HTERT RPE-1 (cell line): ENCODE measurements around the gene ETV7.

ENCODE experiments used
- in situ Hi-C: fragments of 300-500 bp; cut with MboI; formaldehyde crosslinking; loops from 4 replicates; pipeline ENCODE4 v1.14.3; 2020; ENCODE audit warnings: low sequenced_read_pairs

Gene ETV7

DNA sequence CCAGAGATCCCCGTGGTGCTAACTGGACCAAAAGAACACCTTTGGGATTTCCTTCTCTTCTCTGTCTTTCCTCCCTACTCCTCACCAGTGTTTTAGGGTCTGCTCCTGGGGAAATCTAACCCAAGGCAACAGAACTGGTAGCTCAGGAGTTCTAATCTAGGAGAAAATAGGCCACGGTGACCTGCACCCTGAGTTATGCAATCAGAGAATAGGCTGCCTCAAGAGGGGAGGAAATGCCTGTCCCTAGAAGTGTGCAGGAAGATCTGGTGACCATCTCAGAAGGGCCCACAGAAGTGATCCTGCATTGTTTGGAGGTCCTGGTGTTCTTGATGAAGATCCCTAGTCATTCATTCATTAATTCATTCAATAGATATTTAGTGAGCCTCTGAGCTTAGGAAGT lies 3.4 kb downstream of the ETV7 start:
- in situ Hi-C loops = no loop called here

DNA sequence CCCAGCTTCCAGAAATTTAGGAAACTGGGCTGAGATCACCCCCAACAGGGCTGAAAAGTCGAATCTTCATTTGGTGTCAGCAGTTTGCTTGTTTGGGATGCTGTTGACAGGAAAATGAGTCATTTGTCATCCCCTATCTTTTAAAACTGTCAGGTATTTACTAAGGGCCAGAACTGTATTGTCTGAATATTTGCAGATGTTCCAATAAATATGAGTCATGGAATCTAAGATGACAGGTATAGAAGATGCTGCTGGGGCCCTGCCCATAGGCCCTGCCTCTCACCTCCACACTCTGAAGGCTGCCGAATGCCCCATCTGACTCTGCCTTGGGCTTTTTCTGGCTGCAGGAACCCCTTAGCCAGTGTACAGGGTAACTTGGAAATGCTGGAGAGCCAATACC lies 3.9 kb downstream of the ETV7 start:
- in situ Hi-C loops = no loop called here

DNA sequence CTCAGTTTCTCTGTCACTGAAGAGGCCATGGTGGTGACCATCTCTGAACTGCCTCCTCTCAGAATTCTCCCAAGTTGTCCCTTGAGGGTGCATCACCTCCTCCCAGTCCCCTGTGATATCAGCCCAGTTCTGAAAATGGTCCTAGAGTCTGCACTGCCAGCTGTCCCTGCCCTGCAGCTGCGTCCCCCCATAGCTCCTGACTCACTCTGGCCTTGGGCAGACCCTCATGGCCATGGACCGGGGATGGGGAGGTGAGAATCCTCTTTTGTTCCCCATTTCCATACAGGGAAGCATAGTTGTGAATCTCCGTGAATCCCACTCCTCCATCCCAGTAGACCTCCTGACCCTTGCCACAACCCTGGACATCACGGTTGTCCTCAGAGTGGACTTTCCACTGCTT lies 4.5 kb downstream of the ETV7 start:
- in situ Hi-C loops = no loop called here

DNA sequence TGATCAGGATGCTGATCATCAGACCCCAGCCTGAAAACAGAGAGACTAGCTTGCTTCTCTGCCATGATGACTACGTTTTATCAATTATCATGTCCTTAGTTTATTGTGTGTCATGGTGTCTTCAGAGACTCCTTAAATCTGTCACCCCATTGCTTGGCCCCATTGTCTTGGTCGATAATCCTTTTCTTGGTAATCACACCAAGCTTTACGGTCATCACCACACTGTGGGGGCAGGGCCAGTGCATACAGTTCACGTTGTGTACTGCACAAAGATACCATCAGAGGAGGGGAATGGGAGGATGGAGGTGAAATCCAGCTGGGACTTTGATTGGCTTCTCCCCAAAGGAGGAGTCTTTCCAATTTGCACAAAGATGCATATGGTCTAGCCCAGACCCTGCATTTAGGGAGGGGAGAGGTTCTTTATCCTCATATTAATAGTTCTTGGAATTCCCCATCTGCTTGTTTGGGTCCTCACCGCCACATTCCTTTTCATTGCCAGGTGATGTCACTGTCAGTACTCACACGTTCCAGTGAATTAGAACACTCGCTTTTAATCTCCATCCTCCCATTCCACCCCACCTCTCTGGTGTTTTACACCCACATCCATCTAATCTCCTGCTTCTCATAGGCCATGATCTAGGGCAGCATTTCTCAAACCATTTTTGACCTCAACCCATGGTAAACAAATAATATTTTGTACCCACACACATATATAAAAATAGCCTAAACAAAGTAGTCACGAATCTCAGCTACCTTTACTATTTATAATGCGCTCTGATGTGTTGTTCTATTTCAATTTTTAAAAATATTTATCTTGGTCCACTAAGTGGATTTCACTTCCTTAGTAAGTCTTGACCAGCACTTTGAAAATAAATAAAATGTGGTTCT lies 5.7 kb downstream of the ETV7 start:
- in situ Hi-C loops = no loop called here

DNA sequence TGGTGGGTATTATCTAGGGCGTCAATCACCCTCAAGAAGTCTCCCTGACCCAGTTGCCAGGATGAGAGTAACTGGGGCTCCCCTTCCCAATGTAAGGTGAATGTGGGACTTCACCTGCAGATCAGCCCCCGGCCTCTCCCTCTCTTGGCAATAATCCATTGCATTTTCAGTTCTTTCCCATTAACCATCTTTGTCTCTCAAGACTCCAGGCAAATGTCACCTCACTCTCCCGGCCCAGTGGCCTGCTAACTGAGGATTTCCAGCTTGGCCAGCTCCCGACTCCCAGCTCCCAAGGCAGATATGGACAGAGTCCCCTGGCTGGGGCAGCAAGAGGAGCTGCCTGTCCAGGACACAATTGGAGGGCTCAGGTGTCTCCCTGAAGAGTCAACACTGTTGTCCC lies 7.3 kb downstream of the ETV7 start:
- in situ Hi-C loops = no loop called here

DNA sequence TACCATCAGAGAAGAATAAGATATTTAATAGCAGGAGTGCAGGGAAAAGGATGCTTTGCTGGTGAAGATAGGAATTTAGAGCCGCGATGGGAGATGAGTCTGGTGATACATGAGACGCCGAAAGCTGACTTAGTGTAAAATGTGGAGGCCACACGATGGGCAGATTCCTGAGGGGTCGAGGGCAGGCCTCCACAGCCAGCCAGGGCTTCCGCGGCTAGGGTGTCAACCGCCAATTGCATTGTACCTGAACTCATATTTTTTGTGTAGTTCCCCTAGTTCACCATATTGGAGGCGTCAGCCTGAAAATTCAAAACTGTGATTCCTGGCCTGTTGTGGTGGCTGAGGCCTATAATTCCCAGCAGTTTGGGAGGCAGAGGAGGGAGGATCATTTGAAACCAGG lies 8.5 kb downstream of the ETV7 start:
- in situ Hi-C loops = no loop called here

DNA sequence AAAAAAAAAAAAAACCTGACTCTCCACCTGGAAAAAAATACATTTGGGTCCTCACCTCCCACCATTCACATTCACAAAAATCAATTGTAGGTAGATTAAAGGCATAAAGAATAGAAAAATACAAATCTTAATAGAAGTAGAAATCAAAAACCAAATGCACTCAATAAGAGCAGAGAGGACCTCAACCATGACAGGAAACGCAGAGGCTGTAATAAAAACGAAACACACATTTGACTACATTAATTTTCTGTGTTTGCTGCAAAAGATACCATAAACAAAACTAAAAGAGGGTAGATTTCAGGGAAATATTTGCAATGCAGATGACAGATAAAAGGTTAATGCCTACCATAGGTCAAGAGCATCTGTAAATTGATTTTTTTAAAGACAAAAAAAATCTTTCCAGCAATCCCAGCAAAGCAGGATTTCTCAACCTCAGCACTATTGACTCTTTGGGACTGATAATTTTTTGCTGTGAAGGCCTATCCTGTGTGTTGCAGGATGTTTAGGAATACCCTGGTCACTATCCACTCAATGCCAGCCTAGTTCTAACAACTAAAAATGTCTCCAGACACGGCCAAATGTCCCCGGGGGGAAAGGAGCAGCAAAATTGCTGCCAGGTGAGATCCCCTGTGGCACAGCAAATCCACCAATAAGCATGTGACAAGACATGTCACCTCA lies 9.1 kb downstream of the ETV7 start:
- in situ Hi-C loops = no loop called here

DNA sequence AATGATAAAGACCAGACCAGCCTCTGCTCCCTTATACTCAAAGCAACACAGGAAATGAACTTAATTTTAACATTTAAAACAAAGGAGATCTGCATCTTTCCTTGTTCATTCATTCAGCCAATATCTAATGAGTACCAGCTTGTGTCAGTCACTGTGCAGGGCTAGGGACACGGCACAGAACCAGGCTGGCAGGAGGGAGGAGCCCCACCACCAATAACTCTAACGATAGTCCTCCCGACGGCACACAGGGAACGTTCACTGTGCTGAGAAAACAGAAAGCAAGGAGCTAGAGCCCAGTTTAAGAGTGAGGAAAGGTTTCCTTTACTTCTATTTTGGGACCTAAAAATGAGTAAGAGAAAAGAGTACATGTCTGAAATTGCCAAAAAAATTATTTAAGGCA lies 9.9 kb downstream of the ETV7 start:
- in situ Hi-C loops = no loop called here

DNA sequence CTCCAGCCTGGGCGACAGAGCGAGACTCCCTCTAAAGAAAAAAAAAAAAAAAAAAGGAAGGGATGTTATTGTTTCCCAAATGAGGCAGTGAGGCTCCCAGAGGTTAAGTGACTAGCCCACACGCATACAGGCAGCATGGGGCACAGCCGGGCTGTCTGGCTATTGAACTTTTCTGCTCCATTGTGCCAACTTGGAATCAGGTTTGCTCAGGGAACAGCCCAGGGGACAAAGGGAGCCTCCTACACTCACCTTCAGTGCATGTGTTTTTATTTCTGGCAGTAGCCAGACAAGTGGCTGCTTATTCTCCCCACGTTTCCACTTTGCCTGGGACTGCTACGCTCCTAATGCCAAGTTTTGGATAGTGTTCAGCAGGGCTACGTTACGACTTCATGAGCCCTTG lies 10.7 kb downstream of the ETV7 start:
- in situ Hi-C loops = no loop called here

DNA sequence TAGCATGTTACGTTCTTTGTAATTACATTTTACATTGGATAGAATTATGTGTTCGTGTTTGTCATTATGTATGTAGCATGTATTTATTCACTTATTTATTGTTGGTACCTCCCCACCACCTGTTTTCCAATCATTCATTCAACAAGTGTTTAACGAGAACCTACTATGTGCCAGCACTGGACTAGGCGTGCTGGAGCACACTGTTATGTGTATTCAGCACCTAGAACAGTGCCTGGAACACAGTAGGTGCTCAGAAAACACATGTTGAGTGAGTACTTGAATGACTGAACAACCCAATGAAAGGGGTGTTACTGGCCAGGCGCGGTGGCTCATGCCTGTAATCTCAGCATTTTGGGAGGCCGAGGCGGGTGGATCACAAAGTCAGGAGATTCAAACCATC lies 11.3 kb downstream of the ETV7 start:
- in situ Hi-C loops = no loop called here

DNA sequence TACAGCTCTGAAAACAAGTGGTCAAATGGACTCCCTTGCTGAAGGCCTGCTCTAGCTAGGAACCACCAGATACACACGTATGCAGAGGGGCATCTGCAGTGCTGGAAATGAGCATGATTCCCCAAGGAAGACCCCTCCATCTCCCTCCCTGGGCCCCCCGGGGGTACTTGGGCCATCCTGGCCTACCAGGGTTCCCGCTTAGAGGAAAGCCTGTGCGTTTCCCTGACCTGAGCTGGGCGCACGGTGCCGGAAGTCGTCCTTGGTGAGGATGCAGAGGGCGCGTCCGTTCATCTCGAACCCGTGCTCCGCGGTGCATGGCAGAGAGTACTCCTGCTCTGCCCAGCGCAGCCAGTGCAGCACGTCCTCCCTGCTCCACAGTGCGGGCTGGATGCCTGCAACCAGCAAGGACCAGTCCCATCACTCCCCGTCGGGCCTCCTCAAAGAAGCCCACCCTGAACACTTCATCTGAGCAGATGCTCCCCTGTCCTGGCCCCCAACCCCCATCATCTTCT lies 11.8 kb downstream of the ETV7 start:
- in situ Hi-C loops = no loop called here

DNA sequence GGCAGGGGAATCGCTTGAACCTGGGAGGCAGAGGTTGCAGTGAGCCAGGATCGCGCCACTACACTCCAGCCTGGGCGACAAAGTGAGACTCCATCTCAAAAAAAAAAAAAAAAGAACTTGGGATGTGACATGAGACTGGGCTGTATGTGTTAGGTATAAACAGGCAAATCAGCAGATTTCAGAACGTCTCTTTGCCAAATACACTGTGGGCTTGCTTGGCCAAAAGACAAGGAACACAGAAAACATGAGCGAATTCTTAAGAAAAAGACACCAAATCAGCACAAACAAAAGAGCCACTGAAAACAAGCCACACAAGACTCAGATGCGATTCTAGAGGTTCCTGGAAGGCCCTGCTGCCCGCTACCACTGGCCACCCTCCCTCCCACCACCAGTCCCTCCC lies 12.5 kb downstream of the ETV7 start:
- in situ Hi-C loops = no loop called here

DNA sequence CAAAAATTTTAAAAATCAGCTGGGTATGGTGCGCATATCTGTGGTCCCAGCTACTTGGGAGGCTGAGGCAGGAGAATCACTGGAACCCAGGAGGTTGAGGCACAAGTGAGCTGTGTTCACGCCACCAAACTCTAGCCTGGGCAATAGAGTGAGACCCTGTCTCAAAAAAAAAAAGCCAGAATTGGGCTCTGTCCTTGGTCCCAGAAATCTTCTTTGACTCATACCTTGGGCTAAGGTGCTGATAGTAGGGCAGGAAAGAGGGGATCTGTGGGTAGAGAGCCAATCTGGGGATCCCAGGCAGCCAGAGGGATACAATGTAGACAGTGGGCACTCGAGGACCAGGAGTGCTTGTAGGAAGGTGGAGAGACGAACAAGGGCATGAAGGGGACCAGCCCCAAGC lies 13.3 kb downstream of the ETV7 start:
- in situ Hi-C loops = no loop called here

DNA sequence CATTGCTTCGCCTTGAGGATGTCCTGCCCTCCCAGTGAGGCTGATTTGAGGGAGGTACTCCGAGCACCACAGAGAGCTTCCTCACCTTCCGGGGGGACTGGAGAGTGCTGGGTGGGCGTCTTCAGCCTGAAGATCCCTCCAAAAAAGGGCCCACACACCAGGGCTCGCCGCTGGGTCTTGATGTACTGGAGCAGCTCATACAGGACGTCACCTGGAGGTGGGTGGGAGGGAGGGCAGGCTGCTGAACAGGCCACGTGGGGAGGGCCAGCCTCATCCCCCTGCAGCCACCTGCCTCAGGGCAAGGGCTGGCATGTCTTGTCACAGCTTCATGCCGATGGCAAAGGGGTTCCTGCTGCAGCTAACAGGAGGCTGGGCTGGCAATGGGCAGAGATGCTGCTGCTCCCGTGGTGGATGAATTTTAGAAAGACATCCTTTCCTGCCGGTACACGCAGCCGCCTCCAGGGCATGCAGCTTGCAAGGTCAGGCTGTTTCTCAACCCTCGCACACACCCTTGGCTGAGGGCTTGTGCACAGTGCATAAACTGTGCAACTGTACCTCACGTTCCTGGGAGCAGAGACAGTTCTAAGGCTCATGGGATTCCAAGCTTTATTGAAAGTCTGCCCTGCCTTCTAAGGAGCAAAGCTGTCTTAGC lies 14.0 kb downstream of the ETV7 start:
- in situ Hi-C loops = no loop called here

DNA sequence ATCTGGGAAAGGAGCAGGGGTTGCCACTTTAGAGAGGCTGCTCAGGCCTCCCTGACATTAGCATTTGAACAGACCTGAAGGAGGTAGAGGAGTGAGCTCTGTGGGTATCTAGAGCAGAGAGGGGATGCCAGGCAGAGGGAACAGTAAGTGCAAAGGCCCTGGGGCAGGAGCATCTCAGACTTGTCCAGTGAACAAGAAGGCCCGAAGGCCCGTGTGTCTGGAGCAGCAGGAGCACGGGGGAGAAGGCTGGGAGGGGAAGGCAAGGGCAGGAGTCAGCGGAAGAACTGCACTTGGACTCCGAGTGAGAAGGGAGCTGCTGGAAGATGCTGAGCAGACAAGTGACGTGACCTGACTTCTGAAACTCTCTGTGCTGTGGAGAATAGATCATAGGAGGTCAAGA lies 15.4 kb downstream of the ETV7 start:
- in situ Hi-C loops = no loop called here

DNA sequence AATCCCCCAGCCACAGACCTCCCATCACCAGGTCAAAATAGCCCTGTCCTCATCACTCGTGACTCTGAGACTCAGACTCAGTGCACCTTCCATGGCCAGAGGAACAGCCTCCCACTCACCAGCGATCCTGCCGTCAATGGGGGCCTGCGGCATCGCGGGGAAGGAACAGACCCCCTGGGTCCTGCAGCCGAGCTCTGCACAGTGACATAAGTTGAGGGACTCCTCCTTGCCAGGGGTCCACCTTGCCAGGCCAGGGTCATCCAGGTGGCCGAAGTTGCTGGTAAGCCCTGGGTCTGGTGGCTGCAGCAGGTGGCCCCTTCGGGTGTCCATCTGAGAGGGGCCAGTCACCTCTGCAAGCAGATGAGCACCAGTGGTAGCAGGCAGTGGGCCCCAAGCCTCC lies 16.3 kb downstream of the ETV7 start:
- in situ Hi-C loops = no loop called here

DNA sequence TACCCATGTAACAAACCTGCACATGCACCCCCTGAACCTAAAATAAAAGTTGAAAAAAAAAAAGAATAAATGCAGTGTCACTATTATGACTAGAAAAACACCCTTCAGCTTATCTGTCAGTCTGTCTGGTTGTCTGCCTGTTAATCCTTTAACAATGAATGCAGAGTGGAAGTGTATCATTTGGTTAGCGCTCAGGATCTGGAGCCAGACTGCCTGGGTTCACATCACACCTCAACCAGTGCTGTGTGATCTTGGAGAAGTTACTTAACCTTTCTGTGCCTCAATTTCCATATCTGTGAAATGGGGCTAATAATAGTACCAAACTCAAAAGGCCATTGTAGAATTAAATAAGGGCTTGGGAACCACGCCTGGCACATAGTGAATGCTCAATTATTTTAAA lies 16.8 kb downstream of the ETV7 start:
- in situ Hi-C loops = no loop called here

DNA sequence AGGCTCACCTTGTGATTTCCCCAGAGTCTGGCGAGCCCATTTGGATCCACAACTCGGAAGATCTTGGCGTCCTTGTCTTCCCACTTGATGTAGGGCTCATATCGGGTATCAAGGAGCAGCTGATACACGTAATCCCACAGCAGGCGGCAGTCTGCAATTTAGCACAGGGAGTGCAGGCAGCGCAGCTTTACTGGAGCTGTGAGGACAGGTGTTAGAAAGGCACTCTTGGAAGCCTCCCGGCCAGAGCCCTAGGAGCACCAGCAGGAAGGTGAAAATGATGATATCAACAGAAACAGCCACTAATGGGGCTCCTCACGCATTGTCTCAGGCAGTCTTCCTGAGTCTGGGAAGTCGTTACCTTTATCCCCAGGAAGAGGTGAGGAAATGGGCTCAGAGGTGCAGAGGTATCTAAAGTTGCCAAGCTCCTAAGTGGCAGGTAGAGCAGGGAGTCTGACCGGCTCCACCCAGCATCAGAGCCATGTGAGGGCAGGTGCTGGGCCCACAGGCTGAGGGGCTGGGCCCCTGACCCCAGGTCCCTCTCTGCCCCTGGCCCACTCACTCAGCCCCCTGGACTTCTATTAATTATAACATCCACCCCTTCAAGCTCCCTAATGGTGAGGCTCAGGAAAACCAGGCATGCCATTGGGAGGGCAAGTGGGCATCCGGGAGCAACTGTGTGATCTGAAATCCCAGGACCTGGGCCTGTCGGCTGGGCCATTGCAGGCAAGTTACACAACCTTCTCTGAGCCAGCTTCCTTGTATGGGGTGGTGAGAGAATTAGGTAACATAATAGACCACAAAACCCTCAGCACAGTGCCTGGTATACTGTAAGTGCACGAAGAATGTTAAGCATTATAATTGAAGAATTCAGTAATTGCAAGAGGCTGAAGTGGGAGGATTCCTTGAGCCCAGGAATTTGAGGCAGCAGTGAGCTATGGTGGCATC lies 18.3 kb downstream of the ETV7 start:
- in situ Hi-C loops = no loop called here

DNA sequence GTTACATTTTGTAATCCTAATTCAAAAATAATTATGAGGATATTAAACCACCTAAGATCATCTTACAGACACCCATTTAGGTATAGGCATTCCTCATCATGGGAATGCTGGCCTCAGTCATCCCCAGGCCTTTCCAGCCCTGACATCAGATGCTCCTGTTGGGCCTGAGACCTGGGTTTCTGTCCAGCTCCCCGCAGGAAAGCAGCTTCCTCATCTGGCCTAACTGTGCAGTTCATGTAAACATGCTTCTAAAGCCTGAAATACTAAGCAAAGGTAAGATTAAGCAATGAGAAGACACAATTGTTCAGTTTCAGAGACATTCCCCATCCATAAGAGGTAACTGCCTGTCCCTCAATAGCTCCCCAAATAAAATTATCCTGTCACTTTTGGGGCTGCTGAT lies 19.0 kb downstream of the ETV7 start:
- in situ Hi-C loops = no loop called here

DNA sequence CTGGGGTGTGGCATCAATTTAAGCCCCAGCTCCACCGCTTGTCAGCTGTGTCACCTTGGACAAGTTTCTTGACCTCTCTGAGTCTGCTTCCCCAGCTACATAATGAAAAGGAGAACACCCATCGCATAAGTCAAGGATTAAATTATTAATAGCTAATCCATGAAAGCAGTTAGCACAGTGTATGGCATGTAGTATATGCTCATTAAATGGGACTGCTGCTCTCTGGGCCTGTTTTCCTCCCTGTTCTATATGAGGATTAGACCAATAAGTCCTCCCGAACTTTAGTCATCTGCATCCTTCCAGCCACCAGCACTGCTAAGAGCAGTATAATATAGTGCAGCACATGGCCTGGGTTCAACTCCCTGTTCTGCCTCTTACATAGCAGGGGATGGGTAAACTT lies 19.7 kb downstream of the ETV7 start:
- in situ Hi-C loops = no loop called here
